Measurements from ENCODE around the gene ZNF827. TPM values are rescaled to one million over a fixed set of nuclear protein-coding genes. Genes with fewer than 3 reads are reported as not detected.
A peak's percentile ranks its signal among the peaks of the same experiment; 100 is the strongest.
"Not testable (repeated sequence)": the region's sequence is repeated elsewhere in the genome, so short reads cannot be mapped to it uniquely, and the experiment has no call there.

ZNF827 gene
- total RNA-seq, 1 donor from 2014 or later, result 15.6 TPM

DNA sequence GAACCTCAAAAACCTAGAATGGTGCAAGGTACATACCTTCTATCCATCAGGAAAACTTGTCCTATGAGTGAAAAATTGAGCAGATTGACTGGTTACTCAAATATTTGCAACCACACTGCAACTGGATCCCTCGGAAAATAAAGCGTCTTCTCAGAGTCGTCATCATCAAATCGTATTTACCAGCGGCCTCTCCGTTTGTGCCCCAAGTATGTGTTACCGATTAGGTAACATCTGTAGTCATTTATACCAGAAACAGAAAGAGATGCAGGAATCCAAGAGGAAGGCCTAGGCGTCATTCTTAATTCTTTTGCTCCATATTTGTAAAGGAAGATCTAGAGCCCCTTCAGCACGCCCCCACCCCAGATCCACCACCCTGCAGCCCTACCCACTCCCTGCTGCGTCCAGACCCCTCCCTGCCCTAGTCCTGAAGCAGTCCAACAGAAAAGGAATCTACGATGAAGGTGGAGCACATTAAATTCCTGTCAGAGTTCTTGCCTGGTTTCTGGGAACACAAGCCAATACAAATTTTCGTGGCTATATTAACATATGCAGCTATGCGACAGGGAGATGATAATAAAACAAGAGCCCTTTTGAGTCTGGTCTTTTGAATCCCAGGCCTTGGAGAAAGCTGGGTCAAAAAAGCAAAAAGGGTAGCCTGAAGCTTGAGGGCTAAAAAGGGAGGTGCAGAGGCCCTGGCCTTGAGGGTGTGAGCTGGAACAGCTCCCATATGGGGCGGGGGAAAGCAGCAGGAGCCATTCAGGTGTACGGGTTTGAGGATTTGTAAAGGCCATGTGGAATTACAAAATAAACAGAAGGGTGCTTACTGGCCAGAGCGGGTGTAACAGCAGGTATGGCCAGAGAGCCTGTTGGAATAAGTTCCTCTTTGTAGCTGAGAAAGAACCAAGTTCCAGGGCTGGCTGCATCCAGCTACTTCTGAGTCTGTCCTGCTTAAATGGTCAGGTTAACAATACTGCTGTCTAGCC lies 77.0 kb downstream of the ZNF827 start:
- DNase-seq, result no peak

- DNase-seq, result no peak
Observed at GRCh38 chr4:145860897-145861296, 77.7 kb downstream of the ZNF827 start.

DNA sequence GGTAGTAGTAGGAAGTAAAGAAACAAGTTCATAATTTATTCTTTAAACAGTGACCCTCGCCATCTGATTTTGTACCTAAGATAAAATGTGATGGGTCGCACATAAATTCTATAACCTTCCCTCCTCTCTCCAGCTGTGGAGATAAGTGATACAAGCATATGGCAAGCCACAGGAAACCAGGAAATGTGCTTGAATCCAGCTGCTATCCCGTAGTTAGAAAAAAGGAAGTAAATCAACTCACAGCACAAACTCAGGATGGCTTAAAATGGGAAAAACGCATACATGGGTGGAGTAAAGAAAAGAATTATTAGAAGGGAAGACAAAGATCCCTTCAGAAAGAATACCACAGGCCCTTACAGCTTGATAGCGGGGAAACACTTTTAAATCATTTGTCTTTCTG lies 78.2 kb downstream of the ZNF827 start:
- no peak for DNase-seq

DNA sequence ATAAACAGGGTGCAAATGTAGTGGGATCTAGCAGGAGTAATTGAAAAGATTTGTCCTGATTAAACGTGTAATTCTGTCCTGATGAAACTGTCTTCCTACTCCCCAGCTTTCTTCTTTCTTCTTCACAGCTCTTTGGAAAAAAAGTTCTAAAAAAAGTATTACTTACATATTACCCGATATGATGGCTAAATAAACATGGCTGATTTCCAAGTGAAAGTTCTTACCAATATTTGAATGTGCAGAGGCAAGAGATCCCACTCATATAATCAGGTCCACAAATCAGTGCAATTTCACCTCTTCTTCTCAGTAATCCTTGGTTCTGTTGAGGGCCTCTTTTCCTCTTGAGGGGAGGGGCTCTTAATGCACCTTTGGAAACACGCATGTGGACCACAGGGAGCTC lies 78.7 kb downstream of the ZNF827 start:
- DNase-seq, result no peak

DNA sequence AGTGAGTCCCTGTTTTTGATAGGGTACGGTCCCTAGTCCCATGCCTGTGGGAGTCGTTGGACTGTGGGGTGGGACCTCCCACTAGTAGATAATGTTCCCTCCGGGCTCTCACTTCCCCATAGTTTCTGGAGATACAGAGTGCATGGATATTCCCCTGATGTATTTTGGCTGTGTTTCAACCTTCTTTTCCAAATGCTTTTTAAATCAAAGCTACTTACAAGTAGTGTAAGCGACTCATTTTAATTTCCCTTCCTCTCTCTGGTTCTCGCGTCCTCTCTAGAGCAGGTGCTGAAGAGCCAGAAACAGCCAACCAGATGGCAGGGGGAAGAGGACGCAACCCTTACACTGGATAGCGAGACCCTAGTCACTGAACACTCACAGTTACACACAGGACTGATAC lies 79.2 kb downstream of the ZNF827 start:
- DNase-seq, result no peak

DNA sequence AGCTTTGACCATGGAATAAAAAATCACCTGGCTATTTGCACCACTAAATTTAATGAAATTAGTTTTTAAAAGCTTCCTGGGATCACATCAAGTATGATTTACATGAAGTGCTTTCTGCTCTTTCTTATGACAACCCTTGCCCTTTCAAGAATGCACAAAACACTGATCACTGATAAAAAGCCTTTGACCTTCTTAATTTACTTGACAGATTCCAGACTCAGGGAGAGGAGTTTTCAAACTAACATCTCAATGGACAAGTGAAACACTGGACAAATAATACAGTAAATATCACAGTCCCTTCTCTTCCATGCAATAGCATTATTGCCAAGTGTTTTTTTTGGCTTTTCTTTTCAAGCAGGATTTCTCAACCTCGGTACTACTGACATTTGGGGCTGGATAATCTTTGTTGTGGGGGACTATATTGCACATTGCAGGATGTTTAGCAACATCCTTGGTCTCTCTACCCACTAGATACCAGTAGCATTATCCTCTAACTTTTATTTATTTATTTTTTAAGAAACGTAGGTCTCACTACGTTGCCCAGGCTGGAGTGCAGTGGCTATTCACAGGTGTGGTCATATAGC lies 86.3 kb downstream of the ZNF827 start:
- DNase-seq, result no peak

DNA sequence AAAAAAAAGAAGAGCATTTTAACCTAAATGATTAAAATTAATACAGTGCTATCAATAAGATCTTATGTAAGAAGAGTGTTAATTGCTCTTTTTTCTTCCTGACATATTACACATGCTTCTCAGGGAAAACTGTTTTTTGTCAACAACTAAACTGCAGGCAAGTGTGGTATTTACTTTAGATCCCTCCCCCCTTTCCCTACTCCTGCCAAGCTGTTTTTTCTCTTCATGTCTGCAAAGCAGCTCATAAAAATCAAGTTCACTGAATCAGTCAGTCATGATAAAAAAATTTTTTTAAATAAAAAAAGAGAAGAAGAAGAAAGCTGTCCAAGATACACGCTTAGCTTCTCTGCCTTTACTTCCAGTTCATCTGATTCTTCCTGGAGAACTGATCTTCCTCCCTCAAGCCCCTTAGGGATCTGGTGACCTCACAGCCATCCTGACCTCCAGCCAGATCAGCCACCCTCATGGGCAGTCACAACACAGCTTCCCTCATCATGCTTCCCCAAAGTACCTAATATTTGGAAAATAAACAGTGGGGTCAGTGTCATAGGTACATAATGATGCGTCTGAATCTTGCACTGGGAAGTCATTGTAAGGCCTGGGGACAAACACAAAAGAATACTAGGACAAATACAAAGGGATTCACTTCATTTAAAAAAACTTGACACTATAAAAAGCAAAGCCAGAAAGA lies 87.0 kb downstream of the ZNF827 start:
- no peak for DNase-seq

GRCh38 chr4:145847764-145848163 lies 90.9 kb downstream of the ZNF827 start:
- no peak for DNase-seq

DNA sequence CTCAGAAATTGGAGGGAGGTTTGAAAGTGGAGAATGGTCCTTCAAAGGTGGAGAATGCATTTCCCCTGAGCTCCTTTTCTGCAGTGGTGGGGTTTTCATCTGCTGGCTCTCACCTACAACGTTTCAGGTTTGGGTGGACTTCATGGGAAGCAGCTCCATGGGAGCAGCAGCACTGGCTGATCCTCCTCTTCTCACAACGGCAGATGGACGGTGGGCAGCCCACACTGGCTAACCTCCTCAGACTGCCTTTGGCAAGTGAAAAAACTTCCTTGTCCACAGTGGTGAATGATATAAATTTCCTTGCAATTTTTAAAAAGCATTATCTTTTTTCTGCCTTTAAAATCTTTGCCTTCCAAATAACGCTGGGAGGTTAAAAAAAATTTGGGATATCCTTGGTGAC lies 93.5 kb downstream of the ZNF827 start:
- DNase-seq, result no peak

- no peak for DNase-seq
Observed at GRCh38 chr4:145843639-145844038, 95.0 kb downstream of the ZNF827 start.

GRCh38 chr4:145843148-145843547 lies 95.5 kb downstream of the ZNF827 start:
- DNase-seq, result no peak

DNA sequence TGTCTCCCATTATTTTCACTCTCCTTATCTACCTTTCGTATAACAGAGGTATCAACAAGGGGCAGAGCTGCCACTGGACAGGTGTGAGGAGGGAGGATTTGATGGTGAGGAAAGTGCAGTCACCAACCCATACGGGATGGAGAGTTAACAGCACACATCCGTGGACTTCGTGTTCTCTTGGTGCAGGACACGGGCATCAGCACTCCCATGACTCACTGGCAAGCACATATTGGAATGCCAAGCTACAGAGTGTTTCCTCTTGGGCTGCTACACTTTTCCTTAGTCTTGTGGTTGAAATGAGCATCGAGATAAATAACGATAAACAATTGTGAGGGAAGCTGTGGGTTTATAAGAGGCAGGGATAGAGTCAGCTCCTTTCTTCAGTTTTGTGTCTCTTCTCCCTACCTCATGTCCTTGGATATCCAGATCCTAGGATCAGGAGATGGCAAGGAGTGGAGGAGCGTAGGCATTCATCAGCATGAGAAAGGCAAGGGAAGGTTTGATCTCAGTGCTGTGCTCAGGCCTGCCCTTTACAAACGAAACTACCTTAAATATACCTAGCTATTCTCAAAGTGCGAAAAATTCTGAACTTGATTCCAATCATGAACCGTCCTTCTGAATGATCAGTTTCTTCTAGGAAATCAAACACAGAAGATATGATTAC lies 96.3 kb downstream of the ZNF827 start:
- no peak for DNase-seq

GRCh38 chr4:145840801-145841200 lies 97.8 kb downstream of the ZNF827 start:
- DNase-seq, result no peak

- DNase-seq, result peak; percentile 15
Observed at GRCh38 chr4:145840162-145840768, 98.4 kb downstream of the ZNF827 start.

- no peak for DNase-seq
Observed at GRCh38 chr4:145839151-145839550, 99.5 kb downstream of the ZNF827 start.

DNA sequence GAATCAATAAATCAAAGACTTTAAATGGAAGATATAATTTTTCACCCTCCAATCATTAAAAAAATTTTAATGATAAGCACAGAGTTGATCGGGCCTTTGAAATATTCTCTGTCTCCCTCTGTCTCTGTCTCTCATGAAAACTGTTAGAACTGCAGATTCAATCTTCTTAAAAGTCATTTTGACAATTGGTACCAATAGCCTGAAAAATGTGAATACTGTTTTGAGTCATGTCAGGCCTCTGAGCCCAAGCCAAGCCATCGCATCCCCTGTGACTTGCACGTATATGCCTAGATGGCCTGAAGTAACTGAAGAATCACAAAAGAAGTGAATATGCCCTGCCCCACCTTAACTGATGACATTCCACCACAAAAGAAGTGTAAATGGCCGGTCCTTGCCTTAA lies 106.2 kb downstream of the ZNF827 start:
- DNase-seq, result not testable (repeated sequence)

- no peak for DNase-seq
Observed at GRCh38 chr4:145830699-145831098, 107.9 kb downstream of the ZNF827 start.

- no peak for DNase-seq
Observed at GRCh38 chr4:145829629-145830395, 108.8 kb downstream of the ZNF827 start.

GRCh38 chr4:145828802-145829485 lies 109.7 kb downstream of the ZNF827 start:
- DNase-seq, result no peak

- DNase-seq, result no peak
Observed at GRCh38 chr4:145827885-145828284, 110.7 kb downstream of the ZNF827 start.

- no peak for DNase-seq
Observed at GRCh38 chr4:145825255-145825654, 113.4 kb downstream of the ZNF827 start.
